GM19468 (cell line): ENCODE results near the gene PAX7.

Experiments used
- ATAC-seq: cut with Tn5 transposase; IDR thresholded peaks from one replicate; pipeline ENCODE4 v1.9.1; 2021; ENCODE audit warnings: mild to moderate bottlenecking, moderate library complexity, moderate number of reproducible peaks; ENCODE audit not compliant: unreplicated experiment; ENCODE audit errors: extremely low read depth

The PAX7 gene

GRCh38 chr1:18640228-18641004 lies 9.8 kb downstream of the PAX7 start:
- no peak for ATAC-seq

GRCh38 chr1:18641005-18641941 lies 10.6 kb downstream of the PAX7 start:
- ATAC-seq: no peak

GRCh38 chr1:18642278-18643095 lies 11.8 kb downstream of the PAX7 start:
- ATAC-seq: no peak

- no peak for ATAC-seq
These were observed 12.7 kb downstream of the PAX7 start for GRCh38 chr1:18643154-18644012.

- no peak for ATAC-seq
These were observed 13.4 kb downstream of the PAX7 start for GRCh38 chr1:18644013-18644399.

- ATAC-seq: no peak
These were observed 13.8 kb downstream of the PAX7 start for GRCh38 chr1:18644446-18644845.

- ATAC-seq: no peak
These were observed 14.5 kb downstream of the PAX7 start for GRCh38 chr1:18644973-18645746.

- no peak for ATAC-seq
These were observed 15.1 kb downstream of the PAX7 start for GRCh38 chr1:18645747-18646090.

GRCh38 chr1:18646091-18646785 lies 15.6 kb downstream of the PAX7 start:
- no peak for ATAC-seq

- no peak for ATAC-seq
These were observed 16.3 kb downstream of the PAX7 start for GRCh38 chr1:18646786-18647410.

- ATAC-seq: no peak
These were observed 17.1 kb downstream of the PAX7 start for GRCh38 chr1:18647681-18648214.

GRCh38 chr1:18649693-18650370 lies 19.2 kb downstream of the PAX7 start:
- no peak for ATAC-seq

GRCh38 chr1:18651713-18652112 lies 21.1 kb downstream of the PAX7 start:
- no peak for ATAC-seq

- no peak for ATAC-seq
These were observed 22.1 kb downstream of the PAX7 start for GRCh38 chr1:18652791-18653190.

- ATAC-seq: no peak
These were observed 22.7 kb downstream of the PAX7 start for GRCh38 chr1:18653367-18653766.

- ATAC-seq: no peak
These were observed 23.3 kb downstream of the PAX7 start for GRCh38 chr1:18653916-18654315.

GRCh38 chr1:18654599-18654998 lies 24.0 kb downstream of the PAX7 start:
- ATAC-seq: no peak
